CD14-positive monocyte (primary cell): ENCODE data around the gene MBNL2. TPM values are rescaled to one million over a fixed set of nuclear protein-coding genes. Genes with fewer than 3 reads are reported as not detected.

Experiments used
- DNase-seq, 3 donors: peaks; one replicate each; pipeline ENCODE4 v3.0.0-alpha.2; 2011 to 2022
- H2AFZ ChIP-seq: 2 replicates; pipeline ENCODE4 v1.6.0; 2012; ENCODE audit warnings: mild to moderate bottlenecking, low read depth, low read length, inconsistent platforms; ENCODE audit not compliant: insufficient read depth, poor library complexity, severe bottlenecking
- H3K27ac ChIP-seq, 2 donors: 1 replicate in 1 of 2; 2 replicates in 1 of 2; pipeline ENCODE4 v1.5.1; 2012 to 2013; ENCODE audit warnings: low read length in 2 of 2, control low read depth in 1 of 2, inconsistent platforms in 1 of 2, low read depth in 1 of 2, mild to moderate bottlenecking in 1 of 2
- H3K27me3 ChIP-seq, 2 donors: one replicate each; pipeline versions ENCODE4 v1.6.0 to v1.6.1; 2011 to 2013; ENCODE audit warnings: low read length in 2 of 2; ENCODE audit not compliant: control insufficient read depth in 2 of 2, insufficient read depth in 2 of 2
- H3K36me3 ChIP-seq, 2 donors: replicated peaks in 1 of 2; 1 replicate in 1 of 2; 2 replicates in 1 of 2; pipeline versions ENCODE4 v1.5.1 to v1.6.1; 2012 to 2013; ENCODE audit warnings: low read length in 2 of 2, control low read depth in 1 of 2, inconsistent platforms in 1 of 2, mild to moderate bottlenecking in 1 of 2; ENCODE audit not compliant: insufficient read depth in 2 of 2, control insufficient read depth in 1 of 2
- H3K4me1 ChIP-seq, 2 donors: 1 replicate in 1 of 2; 2 replicates in 1 of 2; pipeline versions ENCODE4 v1.5.1 to v1.6.1; 2012 to 2013; ENCODE audit warnings: low read length in 2 of 2, control low read depth in 1 of 2, inconsistent platforms in 1 of 2, mild to moderate bottlenecking in 1 of 2, moderate library complexity in 1 of 2; ENCODE audit not compliant: insufficient read depth in 2 of 2, control insufficient read depth in 1 of 2
- H3K4me2 ChIP-seq: replicated peaks from 2 replicates; pipeline ENCODE3; 2012; ENCODE audit warnings: low read length, moderate library complexity, mild to moderate bottlenecking; ENCODE audit not compliant: poor library complexity, severe bottlenecking; ENCODE audit errors: extremely low read depth
- H3K4me3 ChIP-seq, 3 experiments: fragments of 200-600 bp in 1 of 3; sonication (generic) in 1 of 3; replicated peaks in 1 of 3; 1 replicate in 2 of 3; 2 replicates in 1 of 3; pipeline ENCODE4 v1.5.1; 2011 to 2013; ENCODE audit warnings: low read length in 3 of 3, mild to moderate bottlenecking in 3 of 3, control low read depth in 2 of 3, low read depth in 2 of 3, inconsistent platforms in 1 of 3, moderate library complexity in 1 of 3
- H3K79me2 ChIP-seq: 2 replicates; pipeline ENCODE4 v1.6.0; 2012; ENCODE audit warnings: mild to moderate bottlenecking, control low read depth, inconsistent platforms, low read length, moderate library complexity; ENCODE audit not compliant: insufficient read depth
- H3K9ac ChIP-seq: 2 replicates; pipeline ENCODE4 v1.6.0; 2017; ENCODE audit warnings: low read length, mild to moderate bottlenecking; ENCODE audit not compliant: insufficient read depth, poor library complexity, severe bottlenecking
- H3K9me3 ChIP-seq, 2 donors: replicated peaks in 1 of 2; 1 replicate in 1 of 2; 2 replicates in 1 of 2; pipeline versions ENCODE4 v1.5.1 to v1.6.1; 2012 to 2013; ENCODE audit warnings: low read length in 2 of 2, control low read depth in 1 of 2; ENCODE audit not compliant: control insufficient read depth in 1 of 2, insufficient read depth in 1 of 2
- H4K20me1 ChIP-seq: 2 replicates; pipeline ENCODE4 v1.6.0; 2012; ENCODE audit warnings: mild to moderate bottlenecking, low read length, control low read depth, moderate library complexity; ENCODE audit not compliant: insufficient read depth
- H3K27ac Mint-ChIP-seq, 7 donors: one replicate each; pipeline ENCODE4 v1.8.0; 2020; ENCODE audit warnings: mild to moderate bottlenecking in 7 of 7, mixed read lengths in 7 of 7, moderate library complexity in 6 of 7, inconsistent platforms in 2 of 7
- H3K27me3 Mint-ChIP-seq, 3 donors: one replicate each; pipeline ENCODE4 v1.8.0; 2021 to 2022; ENCODE audit warnings: low read depth in 3 of 3, mild to moderate bottlenecking in 3 of 3, mixed read lengths in 3 of 3, moderate library complexity in 3 of 3, inconsistent platforms in 1 of 3
- H3K36me3 Mint-ChIP-seq, 2 donors: one replicate each; pipeline ENCODE4 v1.8.0; 2020; ENCODE audit warnings: mixed read lengths in 2 of 2, inconsistent platforms in 1 of 2, mild to moderate bottlenecking in 1 of 2
- H3K4me1 Mint-ChIP-seq: one replicate; pipeline ENCODE4 v1.8.0; 2020; ENCODE audit warnings: mild to moderate bottlenecking, mixed read lengths
- H3K4me3 Mint-ChIP-seq, 2 donors: one replicate each; pipeline ENCODE4 v1.8.0; 2020; ENCODE audit warnings: mild to moderate bottlenecking in 2 of 2, mixed read lengths in 2 of 2, moderate library complexity in 1 of 2
- H3K9me3 Mint-ChIP-seq, 7 donors: one replicate each; pipeline ENCODE4 v1.8.0; 2020 to 2022; ENCODE audit warnings: mixed read lengths in 7 of 7, mild to moderate bottlenecking in 6 of 7, moderate library complexity in 6 of 7, inconsistent platforms in 2 of 7
- CTCF ChIP-seq: fragments of 200-600 bp; IDR thresholded peaks from one replicate; pipeline ENCODE4 v1.8.0; 2022; ENCODE audit warnings: antibody characterized with exemption, mild to moderate bottlenecking
- WGBS: methylation state at CpG from one replicate; pipeline ENCODE4 v1.1.5; 2013; ENCODE audit warnings: missing lambda C conversion rate; ENCODE audit not compliant: insufficient coverage; 5-methylcytosine and 5-hydroxymethylcytosine counted together
- intact Hi-C, 2 donors: fragments of 100-400 bp; cut with micrococcal nuclease; formaldehyde crosslinking; loops; one replicate each; pipeline versions ENCODE4 v1.15.0 to v1.15.1; 2023
- polyA plus RNA-seq, 3 donors: library from polyadenylated mRNA; depleted of rRNA in 1 of 3; unstranded in 2 of 3; stranded (reverse) in 1 of 3; fragments of 300-500 nt in 2 of 3; fragments of >200 nt in 1 of 3; fragmentation: Illumina TruSeq in 2 of 3; gene quantifications; 1 replicate in 2 of 3; 2 replicates in 1 of 3; pipeline ENCODE4 v1.2.3, GENCODE V29; 2012 to 2021

MBNL2 gene
- polyA plus RNA-seq, 3 donors = 8.5 to 15.5 (median 13.4) TPM

DNA sequence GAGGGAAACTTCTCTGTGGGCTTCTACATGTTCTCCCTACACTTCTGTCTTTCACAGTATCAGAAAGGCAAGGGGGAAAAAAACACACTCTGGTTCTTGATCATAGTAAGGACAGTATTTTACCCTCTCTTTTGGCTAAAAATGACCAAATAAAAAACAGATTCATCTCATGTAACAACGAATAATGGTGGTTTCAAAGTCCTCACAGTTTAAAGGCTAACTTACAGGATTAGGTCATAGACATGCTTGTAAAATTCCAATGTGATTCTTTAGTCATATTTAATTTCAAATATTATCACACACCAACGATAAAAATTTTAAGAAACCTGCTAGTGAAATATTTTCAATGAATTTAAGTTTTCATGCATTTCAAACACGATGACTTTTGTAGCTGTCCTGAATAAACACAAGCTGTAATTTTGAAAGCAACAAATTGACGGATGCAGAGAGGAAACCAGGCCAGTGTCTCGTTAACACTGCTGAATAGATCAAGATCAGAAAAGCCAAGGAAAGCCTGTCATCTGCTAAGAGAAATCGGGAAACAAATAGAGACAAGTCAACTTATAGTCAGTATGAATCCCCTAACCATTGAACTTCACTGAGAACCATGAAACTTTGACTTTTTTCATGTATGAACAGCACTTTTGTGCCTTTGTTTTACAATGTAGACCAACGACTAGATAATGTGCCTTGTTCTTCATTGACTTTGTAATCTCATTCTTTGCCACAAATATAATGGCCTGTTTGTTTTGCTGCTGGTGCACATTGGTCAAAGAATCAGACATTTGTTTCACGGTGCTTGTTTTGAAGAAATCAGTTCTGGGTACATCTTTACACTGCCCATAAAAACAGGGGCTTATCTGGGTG lies 22.0 kb downstream of the MBNL2 start:
- WGBS = 95% methylated on average over 5 of the region's 8 CpGs
- Mint-ChIP-seq H3K36me3 (peaks cover 13 to 23% of the 10 kb centered on the region in 2 donors), H3K27ac (no peak overlapping the region), H3K4me1 (peaks cover 17% of the 10 kb centered on the region), H3K27me3 (peaks cover 0 to 6% (median 3%) of the 10 kb centered on the region in 3 donors), H3K4me3 (no peak overlapping the region), H3K9me3 (peaks cover 0 to 3% (median 0%) of the 10 kb centered on the region in 7 donors)
- Histone ChIP-seq H3K9ac (no peak overlapping the region), H3K4me1 (peaks cover 6 to 10% of the 10 kb centered on the region in 2 donors), H3K36me3 (no peaks in the 10 kb centered on the region), H3K4me3 (no peak overlapping the region), H4K20me1 (peaks cover 100% of the 10 kb centered on the region), H3K4me2 (no peak overlapping the region), H3K27me3 (no peaks in the 10 kb centered on the region), H3K27ac (no peak overlapping the region), H3K9me3 (no peaks in the 10 kb centered on the region), H3K79me2 (peaks cover 51% of the 10 kb centered on the region), H2AFZ (no peak overlapping the region)
- no peak for DNase-seq
- intact Hi-C loops = no loop called here
- TF ChIP-seq CTCF = no peak

- H3K4me2 ChIP-seq = no peak overlapping the region
- Mint-ChIP-seq H3K4me3 (no peak overlapping the region), H3K27me3 (peaks cover 0 to 5% (median 3%) of the 10 kb centered on the region in 3 donors), H3K27ac (no peak overlapping the region), H3K9me3 (peaks cover 0 to 3% (median 0%) of the 10 kb centered on the region in 7 donors), H3K4me1 (peaks cover 17% of the 10 kb centered on the region), H3K36me3 (peaks cover 13 to 25% of the 10 kb centered on the region in 2 donors)
- intact Hi-C loops = no loop called here
- peaks cover 100% of the 10 kb centered on the region for H4K20me1 ChIP-seq
- H3K79me2 ChIP-seq = peaks cover 50% of the 10 kb centered on the region
- H3K9me3 ChIP-seq = no peaks in the 10 kb centered on the region
- H2AFZ ChIP-seq = no peak overlapping the region
- peaks cover 6 to 10% of the 10 kb centered on the region in 2 donors for H3K4me1 ChIP-seq
- no peak overlapping the region for H3K4me3 ChIP-seq
- no peak for TF ChIP-seq CTCF
- no peak overlapping the region for H3K27ac ChIP-seq
- H3K36me3 ChIP-seq = no peaks in the 10 kb centered on the region
- DNase-seq = no peak
- H3K9ac ChIP-seq = no peak overlapping the region
- H3K27me3 ChIP-seq = no peaks in the 10 kb centered on the region
Measured at GRCh38 chr13:97245011-97245410, 22.9 kb downstream of the MBNL2 start.
